SU-DHL-6 (cell line): ENCODE data around the gene C19orf44.

ENCODE experiments used
- CTCF ChIP-seq: fragments of 200-600 bp; sonication (generic); IDR thresholded peaks from one replicate; pipeline ENCODE4 v1.5.1; 2017; ENCODE audit warnings: antibody characterized with exemption, mild to moderate bottlenecking, low read length, moderate library complexity; ENCODE audit not compliant: insufficient read depth, poor library complexity, severe bottlenecking
- EZH2phosphoT487 ChIP-seq: fragments of 200-600 bp; sonication (generic), shearing (Covaris generic); conservative IDR thresholded peaks from 2 replicates; pipeline ENCODE4 v1.6.1; 2018; ENCODE audit warnings: mild to moderate bottlenecking, antibody characterized with exemption, low read length, moderate library complexity, mixed read lengths

GRCh38 chr19:16544473-16545231, 48.5 kb downstream of the C19orf44 start:
- TF ChIP-seq CTCF: no peak
- no peak for TF ChIP-seq EZH2phosphoT487
